ENCODE measurements around the gene DTNB. TPM values are rescaled to one million over a fixed set of nuclear protein-coding genes. Genes with fewer than 3 reads are reported as not detected.

The DTNB gene
- total and polyA plus RNA-seq, 2 of the 4 experiments (the other 2 are of a cell fraction), result 3.8 to 5.3 TPM

GRCh38 chr2:25707927-25708590 is 34.7 kb upstream of the DTNB start:
- H2BK20ac ChIP-seq (ENCODE audit: low read depth, low read length), result no peak overlapping the region
- H3K4ac ChIP-seq (ENCODE audit: low read depth, low read length), result no peak overlapping the region
- POLR2A ChIA-PET (ENCODE audit: unreplicated experiment), result no interaction called here
- H3K18ac ChIP-seq (ENCODE audit: low read depth, low read length), result no peak overlapping the region
- TF ChIP-seq RAD21 (IDR thresholded peaks at IDR 0.05; ENCODE audit: low read length) (no peak), CTCF (conservative IDR thresholded peaks at IDR 0.05; ENCODE audit: low read depth, low read length) (no peak), ELK1 (IDR thresholded peaks at IDR 0.05; ENCODE audit: borderline replicate concordance, low read depth, low read length) (no peak), MAFK (IDR thresholded peaks at IDR 0.05; ENCODE audit: low read depth, low read length) (no peak), MAZ (IDR thresholded peaks at IDR 0.05; ENCODE audit: borderline replicate concordance, low read depth, low read length) (no peak), RFX5 (IDR thresholded peaks at IDR 0.05; ENCODE audit: low read depth, low read length) (no peak), CHD1 (IDR thresholded peaks at IDR 0.05; ENCODE audit: low read depth, low read length) (no peak), MXI1 (IDR thresholded peaks at IDR 0.05; ENCODE audit: borderline replicate concordance, low read depth, low read length) (no peak), USF2 (IDR thresholded peaks at IDR 0.05; ENCODE audit: low read depth, low read length) (no peak), CEBPB (IDR thresholded peaks at IDR 0.05; ENCODE audit: low read depth, low read length) (no peak)
- CTCF ChIA-PET, result interaction anchor here (2.4 kb wide), 1 partner anchor 8 kb away, joined by 10 read pairs; no protein-coding TSS in a partner anchor
- in situ Hi-C loops (cut with MboI; ENCODE audit: low sequenced_read_pairs) (no loop called here), dilution Hi-C loops (cut with HindIII; ENCODE audit: low sequenced_read_pairs, unreplicated experiment) (no loop called here), intact Hi-C loops (cut with micrococcal nuclease) (no loop called here)
- H3K4me3 ChIP-seq (ENCODE audit: insufficient read depth, low read depth, low read length), result no peak overlapping the region
- H3K4me1 ChIP-seq (ENCODE audit: control insufficient read depth, insufficient read depth, low read length), result no peaks in the 10 kb centered on the region
- H3K4me2 ChIP-seq (ENCODE audit: low read depth, low read length), result no peak overlapping the region
- H3K9me1 ChIP-seq (ENCODE audit: insufficient read depth, low read length), result no peaks in the 10 kb centered on the region
- no peaks in the 10 kb centered on the region for H3K36me3 ChIP-seq (ENCODE audit: control insufficient read depth, insufficient read depth, low read length)
- no peak overlapping the region for H2AK5ac ChIP-seq (ENCODE audit: low read depth, low read length)
- no peak overlapping the region for H3K56ac ChIP-seq (ENCODE audit: extremely low read depth, insufficient read depth, low read length)
- no peak overlapping the region for H4K8ac ChIP-seq (ENCODE audit: low read depth in 2 of 2, low read length in 2 of 2)
- no peaks in the 10 kb centered on the region for H4K20me1 ChIP-seq (ENCODE audit: insufficient read depth, low read length)
- no peak overlapping the region for H3K27ac ChIP-seq (ENCODE audit: insufficient read depth, low read length)
- H3K79me1 ChIP-seq (ENCODE audit: low read depth in 1 of 2, low read length in 2 of 2), result no peaks in the 10 kb centered on the region
- 73% methylated on average over 2 of the region's 5 CpGs; no CpG with 5 or more reads in 1 of the 2 experiments for WGBS, 2 experiments (ENCODE audit: extremely low coverage in 2 of 2, insufficient read length in 1 of 2)
- no peak overlapping the region for H2BK120ac ChIP-seq (ENCODE audit: low read depth, low read length)
- no peak overlapping the region for H4K5ac ChIP-seq (ENCODE audit: low read depth, low read length)
- H4K91ac ChIP-seq (ENCODE audit: insufficient read depth, low read depth, low read length), result no peak overlapping the region
- H2BK15ac ChIP-seq (ENCODE audit: low read depth, low read length), result no peak overlapping the region
- no TSS peak for BruUV-seq (replicated peaks)
- H2BK5ac ChIP-seq (ENCODE audit: low read depth, low read length, poor library complexity, severe bottlenecking), result no peak overlapping the region
- no peak overlapping the region for H2AK9ac ChIP-seq (replicated peaks; ENCODE audit: low read depth, low read length, poor library complexity)
- peaks cover 6% of the 10 kb centered on the region for H3K27me3 ChIP-seq (ENCODE audit: control insufficient read depth, insufficient read depth, low read length)
- no peak overlapping the region for H2AFZ ChIP-seq (replicated peaks; ENCODE audit: low read length, poor library complexity)
- H3K9ac ChIP-seq (ENCODE audit: low read depth, low read length), result no peak overlapping the region
- H3K9me3 ChIP-seq (ENCODE audit: control insufficient read depth, insufficient read depth, low read length), result no peaks in the 10 kb centered on the region
- no peak overlapping the region for H3K14ac ChIP-seq (replicated peaks; ENCODE audit: low read depth, low read length)
- 0 out of 2 replicates have a peak overlapping the region, but pooled peaks have one; percentile 16 for H3K23ac ChIP-seq (ENCODE audit: low read depth, low read length)
- ATAC-seq (ENCODE audit: low read depth) (no peak; the same call in 1 of the 2 replicates), DNase-seq (no peak)
